Parathyroid adenoma (tissue), 2 donors: ENCODE data around the gene LORICRIN.

Source experiments
- H2AFZ ChIP-seq: fragments of 300-600 bp; sonication (generic); one replicate; pipeline ENCODE4 v1.7.0; 2017; ENCODE audit warnings: antibody characterized with exemption, mild to moderate bottlenecking
- H3K27ac ChIP-seq: fragments of 300-600 bp; sonication (generic); one replicate; pipeline ENCODE4 v1.7.0; 2017
- H3K27me3 ChIP-seq: fragments of 300-600 bp; sonication (generic); one replicate; pipeline ENCODE4 v1.7.0; 2017; ENCODE audit warnings: low read length; ENCODE audit not compliant: control insufficient read depth, insufficient read depth
- H3K36me3 ChIP-seq: fragments of 300-600 bp; sonication (generic); one replicate; pipeline ENCODE4 v1.7.0; 2017; ENCODE audit warnings: low read length; ENCODE audit not compliant: control insufficient read depth, insufficient read depth
- H3K4me1 ChIP-seq: fragments of 300-600 bp; sonication (generic); one replicate; pipeline ENCODE4 v1.7.0; 2017; ENCODE audit warnings: control low read depth
- H3K4me2 ChIP-seq: fragments of 300-600 bp; sonication (generic); one replicate; pipeline ENCODE4 v1.7.0; 2017; ENCODE audit warnings: low read length
- H3K4me3 ChIP-seq: fragments of 300-600 bp; sonication (generic); one replicate; pipeline ENCODE4 v1.7.0; 2017; ENCODE audit warnings: low read depth, low read length
- H3K79me2 ChIP-seq: fragments of 300-600 bp; sonication (generic); one replicate; pipeline ENCODE4 v1.7.0; 2017; ENCODE audit warnings: control low read depth
- H3K9ac ChIP-seq: fragments of 300-600 bp; sonication (generic); one replicate; pipeline ENCODE4 v1.7.0; 2017; ENCODE audit warnings: mild to moderate bottlenecking
- H3K9me3 ChIP-seq: fragments of 300-600 bp; sonication (generic); one replicate; pipeline ENCODE4 v1.7.0; 2017; ENCODE audit warnings: low read length; ENCODE audit not compliant: control insufficient read depth
- TF ChIP-seq, protein P1 (sequence below): fragments of 300-600 bp; sonication (generic); IDR thresholded peaks from one replicate; pipeline ENCODE4 v1.7.0; 2017; ENCODE audit warnings: antibody characterized with exemption, mild to moderate bottlenecking
- donor health status: primary hyperparathyroidism.

LORICRIN gene

DNA sequence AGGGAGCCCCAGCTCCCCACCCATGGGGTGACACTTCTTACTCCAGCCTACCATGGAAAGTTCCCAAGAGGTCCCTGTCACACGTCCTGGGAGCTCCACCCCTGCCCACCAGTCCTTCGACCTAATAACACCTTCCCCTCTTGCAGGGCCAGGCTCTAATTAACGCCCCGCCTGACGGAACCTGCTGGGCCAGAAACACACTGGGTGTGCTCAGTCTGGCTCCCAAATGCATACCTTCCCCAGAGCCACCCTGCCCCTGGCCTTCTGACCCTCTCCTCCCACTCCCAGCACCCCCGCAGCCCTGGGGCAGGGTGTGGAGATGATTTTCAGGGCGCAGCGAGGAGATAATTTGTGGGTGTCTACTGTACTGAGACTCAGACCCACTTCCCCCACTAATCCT lies 32.7 kb downstream of the LORICRIN start:
- Histone ChIP-seq H3K4me2 (no peak overlapping the region), H3K27me3 (no peaks in the 10 kb centered on the region), H3K9ac (no peak overlapping the region), H3K4me3 (no peak overlapping the region), H3K4me1 (no peaks in the 10 kb centered on the region), H3K9me3 (no peaks in the 10 kb centered on the region), H2AFZ (no peak overlapping the region), H3K36me3 (no peaks in the 10 kb centered on the region), H3K27ac (no peak overlapping the region), H3K79me2 (no peaks in the 10 kb centered on the region)
- TF ChIP-seq, protein P1, sequence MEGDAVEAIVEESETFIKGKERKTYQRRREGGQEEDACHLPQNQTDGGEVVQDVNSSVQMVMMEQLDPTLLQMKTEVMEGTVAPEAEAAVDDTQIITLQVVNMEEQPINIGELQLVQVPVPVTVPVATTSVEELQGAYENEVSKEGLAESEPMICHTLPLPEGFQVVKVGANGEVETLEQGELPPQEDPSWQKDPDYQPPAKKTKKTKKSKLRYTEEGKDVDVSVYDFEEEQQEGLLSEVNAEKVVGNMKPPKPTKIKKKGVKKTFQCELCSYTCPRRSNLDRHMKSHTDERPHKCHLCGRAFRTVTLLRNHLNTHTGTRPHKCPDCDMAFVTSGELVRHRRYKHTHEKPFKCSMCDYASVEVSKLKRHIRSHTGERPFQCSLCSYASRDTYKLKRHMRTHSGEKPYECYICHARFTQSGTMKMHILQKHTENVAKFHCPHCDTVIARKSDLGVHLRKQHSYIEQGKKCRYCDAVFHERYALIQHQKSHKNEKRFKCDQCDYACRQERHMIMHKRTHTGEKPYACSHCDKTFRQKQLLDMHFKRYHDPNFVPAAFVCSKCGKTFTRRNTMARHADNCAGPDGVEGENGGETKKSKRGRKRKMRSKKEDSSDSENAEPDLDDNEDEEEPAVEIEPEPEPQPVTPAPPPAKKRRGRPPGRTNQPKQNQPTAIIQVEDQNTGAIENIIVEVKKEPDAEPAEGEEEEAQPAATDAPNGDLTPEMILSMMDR, result no peak

DNA sequence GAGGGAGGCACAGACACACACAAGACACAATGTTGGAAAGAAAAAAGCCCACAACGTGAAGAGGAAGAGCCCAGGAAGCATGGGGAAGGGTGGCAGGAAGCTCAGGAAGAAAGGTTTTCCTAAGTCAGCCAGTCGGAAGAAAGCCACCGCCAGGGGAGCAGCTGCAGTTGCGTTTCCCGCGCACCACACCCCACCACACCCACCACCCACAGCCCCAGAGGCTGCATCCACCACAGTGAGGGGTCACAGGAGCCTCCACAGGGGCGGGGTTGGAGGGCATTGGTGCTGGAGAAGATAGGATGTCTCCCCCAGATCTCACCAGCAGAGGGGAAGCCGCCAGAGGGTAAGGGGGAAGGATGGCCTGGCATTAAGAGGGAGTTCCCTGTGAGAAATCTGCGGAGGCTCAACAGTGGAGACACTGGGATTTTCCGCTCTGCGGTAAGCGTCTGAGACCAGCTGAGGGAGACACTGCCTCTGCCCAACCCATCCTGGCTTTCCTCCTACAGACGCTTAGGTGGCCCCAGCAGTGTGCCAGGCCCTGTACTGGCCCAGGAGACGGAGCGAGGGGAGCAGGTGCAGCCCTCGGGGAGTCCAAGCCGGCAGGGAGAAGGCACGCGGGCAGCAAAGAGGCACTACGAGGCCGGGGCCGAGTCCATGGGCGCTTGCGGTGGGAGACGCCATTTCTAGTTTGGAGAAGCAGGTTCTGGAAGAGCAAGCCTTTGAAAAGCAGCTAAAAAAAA lies 33.4 kb downstream of the LORICRIN start:
- H3K27ac ChIP-seq, result no peak overlapping the region
- no peak overlapping the region for H3K4me2 ChIP-seq
- TF ChIP-seq, protein P1, result no peak

DNA sequence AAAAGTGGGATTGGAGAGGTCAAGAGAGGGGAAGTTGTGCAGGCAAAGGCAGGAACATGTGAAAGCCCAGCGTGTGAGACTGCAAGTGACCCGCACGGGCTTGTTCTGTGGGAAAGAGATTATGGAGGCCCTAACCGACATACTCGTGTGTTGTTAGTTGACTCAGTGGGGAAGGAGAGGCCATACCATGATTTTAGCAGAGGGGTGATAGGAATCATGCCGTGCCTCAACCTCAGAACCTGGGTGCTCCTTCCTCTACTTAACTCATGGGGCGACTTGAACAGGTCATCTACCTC lies 33.9 kb downstream of the LORICRIN start:
- Histone ChIP-seq H3K9ac (no peak overlapping the region), H3K36me3 (no peaks in the 10 kb centered on the region), H2AFZ (no peak overlapping the region), H3K4me3 (no peak overlapping the region), H3K4me2 (no peak overlapping the region), H3K4me1 (no peaks in the 10 kb centered on the region), H3K79me2 (no peaks in the 10 kb centered on the region), H3K9me3 (no peaks in the 10 kb centered on the region), H3K27me3 (no peaks in the 10 kb centered on the region), H3K27ac (no peak overlapping the region)
- TF ChIP-seq, protein P1, result no peak

More for the DNA sequence above, 33.4 kb downstream of the LORICRIN start:
- no peaks in the 10 kb centered on the region for H3K36me3 ChIP-seq
- H3K4me3 ChIP-seq, result no peak overlapping the region
- H3K4me1 ChIP-seq, result no peaks in the 10 kb centered on the region
- H2AFZ ChIP-seq, result no peak overlapping the region
- no peaks in the 10 kb centered on the region for H3K9me3 ChIP-seq
- no peak overlapping the region for H3K9ac ChIP-seq
- no peaks in the 10 kb centered on the region for H3K27me3 ChIP-seq
- no peaks in the 10 kb centered on the region for H3K79me2 ChIP-seq

DNA sequence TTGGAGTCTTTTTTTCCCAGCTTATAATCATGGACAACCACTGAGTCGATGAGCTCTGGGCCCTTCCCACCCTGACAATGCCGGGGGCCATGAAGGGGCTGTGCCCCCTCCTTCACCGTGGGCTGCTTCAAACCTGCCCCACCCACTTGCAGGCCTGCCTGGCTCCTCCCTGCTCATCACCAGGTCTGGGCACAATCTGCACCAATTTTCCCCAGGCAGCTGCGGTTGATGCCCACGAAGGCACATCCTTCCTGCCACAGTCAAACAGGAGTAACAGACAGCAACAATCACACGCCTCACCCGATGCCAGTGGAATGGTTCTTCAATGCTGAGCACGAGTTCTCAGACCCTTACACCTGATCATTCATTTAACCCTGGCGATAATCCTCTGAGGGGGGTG lies 34.4 kb downstream of the LORICRIN start:
- H3K9ac ChIP-seq, result no peak overlapping the region
- H3K27me3 ChIP-seq, result no peaks in the 10 kb centered on the region
- TF ChIP-seq, protein P1, result no peak
- H3K79me2 ChIP-seq, result no peaks in the 10 kb centered on the region
- no peak overlapping the region for H3K27ac ChIP-seq
- no peaks in the 10 kb centered on the region for H3K36me3 ChIP-seq
- H3K9me3 ChIP-seq, result no peaks in the 10 kb centered on the region
- no peak overlapping the region for H2AFZ ChIP-seq
- no peak overlapping the region for H3K4me2 ChIP-seq
- no peaks in the 10 kb centered on the region for H3K4me1 ChIP-seq
- no peak overlapping the region for H3K4me3 ChIP-seq

DNA sequence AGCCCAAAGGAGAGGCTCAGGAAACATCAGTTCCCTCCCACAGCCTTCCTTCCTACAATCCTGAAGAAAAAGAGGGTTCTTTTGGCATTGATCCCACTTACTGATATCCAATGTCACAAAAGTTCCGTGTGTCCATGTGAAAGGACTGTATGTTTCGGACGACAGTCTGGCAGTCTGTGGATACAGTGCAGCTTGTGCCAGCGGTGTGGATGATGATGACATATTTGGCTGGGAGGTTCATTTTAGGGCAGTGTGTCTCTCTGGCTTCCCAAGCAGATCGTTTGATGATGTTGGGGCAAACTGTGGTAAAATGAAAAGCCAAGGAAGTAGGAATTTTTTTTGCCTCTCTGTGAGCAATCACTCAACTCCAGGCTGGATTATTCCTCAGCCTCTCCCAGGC lies 42.8 kb downstream of the LORICRIN start:
- H3K4me2 ChIP-seq, result no peak overlapping the region
- no peaks in the 10 kb centered on the region for H3K79me2 ChIP-seq
- no peak overlapping the region for H3K27ac ChIP-seq
- no peaks in the 10 kb centered on the region for H3K27me3 ChIP-seq
- H3K9me3 ChIP-seq, result no peaks in the 10 kb centered on the region
- H3K4me3 ChIP-seq, result no peak overlapping the region
- H3K4me1 ChIP-seq, result no peaks in the 10 kb centered on the region
- H2AFZ ChIP-seq, result no peak overlapping the region
- H3K36me3 ChIP-seq, result no peaks in the 10 kb centered on the region
- no peak overlapping the region for H3K9ac ChIP-seq
- TF ChIP-seq, protein P1, result no peak
